Brain microvascular endothelial cell (primary cell): ENCODE measurements around the gene TGM2.
A peak's percentile ranks its signal among the peaks of the same experiment; 100 is the strongest.

Source experiments
- DNase-seq: peaks from one replicate; pipeline ENCODE4 v3.0.0-alpha.2; 2020
- H3K27ac ChIP-seq: fragments of 250-450 bp; sonication (Bioruptor Pico); 2 replicates; pipeline ENCODE4 v1.5.1; 2020; ENCODE audit warnings: mild to moderate bottlenecking, moderate library complexity
- H3K27me3 ChIP-seq: fragments of 250-450 bp; sonication (Bioruptor Pico); replicated peaks from 2 replicates; pipeline ENCODE4 v1.5.1; 2020; ENCODE audit warnings: mild to moderate bottlenecking
- H3K36me3 ChIP-seq: fragments of 250-450 bp; sonication (Bioruptor Pico); replicated peaks from 2 replicates; pipeline ENCODE4 v1.5.1; 2020; ENCODE audit warnings: mild to moderate bottlenecking
- H3K4me3 ChIP-seq: 2 replicates; pipeline ENCODE4 v1.5.1; 2011; ENCODE audit warnings: low read depth, mild to moderate bottlenecking, control low read depth, low read length, moderate library complexity
- CTCF ChIP-seq: IDR thresholded peaks from 2 replicates; pipeline ENCODE4 v1.5.1; 2011; ENCODE audit warnings: low read depth, mild to moderate bottlenecking, moderate library complexity, low read length, control low read depth, inconsistent platforms; ENCODE audit errors: missing control alignments
- in situ Hi-C: cut with HindIII; loops from 2 replicates; pipeline ENCODE4 v1.10.0; 2017; ENCODE audit warnings: low sequenced_read_pairs, low pct_ligation_motif_present

TGM2 gene

GRCh38 chr20:38202153-38202981 lies 37.3 kb upstream of the TGM2 start:
- Histone ChIP-seq H3K27me3 (no peaks in the 10 kb centered on the region), H3K27ac (no peak overlapping the region), H3K4me3 (no peak overlapping the region), H3K36me3 (no peaks in the 10 kb centered on the region)
- in situ Hi-C loops, result no loop called here
- no peak for TF ChIP-seq CTCF
- DNase-seq, result no peak

GRCh38 chr20:38201356-38201755 lies 36.3 kb upstream of the TGM2 start:
- Histone ChIP-seq H3K4me3 (no peak overlapping the region), H3K36me3 (no peaks in the 10 kb centered on the region), H3K27me3 (no peaks in the 10 kb centered on the region), H3K27ac (peak overlapping the region; percentile 30)
- in situ Hi-C loops, result no loop called here
- no peak for TF ChIP-seq CTCF
- DNase-seq, result peak; percentile 84

- Histone ChIP-seq H3K27ac (no peak overlapping the region), H3K4me3 (no peak overlapping the region), H3K36me3 (no peaks in the 10 kb centered on the region), H3K27me3 (no peaks in the 10 kb centered on the region)
- TF ChIP-seq CTCF, result no peak
- in situ Hi-C loops, result no loop called here
- no peak for DNase-seq
These were observed 35.6 kb upstream of the TGM2 start for GRCh38 chr20:38200646-38201045.

- no peak for TF ChIP-seq CTCF
- no peaks in the 10 kb centered on the region for H3K27me3 ChIP-seq
- H3K36me3 ChIP-seq, result no peaks in the 10 kb centered on the region
- H3K27ac ChIP-seq, result no peak overlapping the region
- in situ Hi-C loops, result no loop called here
- no peak for DNase-seq
- no peak overlapping the region for H3K4me3 ChIP-seq
These were observed 34.7 kb upstream of the TGM2 start for GRCh38 chr20:38199501-38200390.

- Histone ChIP-seq H3K36me3 (no peaks in the 10 kb centered on the region), H3K4me3 (no peak overlapping the region), H3K27me3 (no peaks in the 10 kb centered on the region), H3K27ac (no peak overlapping the region)
- no peak for TF ChIP-seq CTCF
- DNase-seq, result no peak
- in situ Hi-C loops, result no loop called here
These were observed 33.3 kb upstream of the TGM2 start for GRCh38 chr20:38198238-38198861.
